ENCODE measurements around the gene ITLN1.

- TF ChIP-seq, protein P1, sequence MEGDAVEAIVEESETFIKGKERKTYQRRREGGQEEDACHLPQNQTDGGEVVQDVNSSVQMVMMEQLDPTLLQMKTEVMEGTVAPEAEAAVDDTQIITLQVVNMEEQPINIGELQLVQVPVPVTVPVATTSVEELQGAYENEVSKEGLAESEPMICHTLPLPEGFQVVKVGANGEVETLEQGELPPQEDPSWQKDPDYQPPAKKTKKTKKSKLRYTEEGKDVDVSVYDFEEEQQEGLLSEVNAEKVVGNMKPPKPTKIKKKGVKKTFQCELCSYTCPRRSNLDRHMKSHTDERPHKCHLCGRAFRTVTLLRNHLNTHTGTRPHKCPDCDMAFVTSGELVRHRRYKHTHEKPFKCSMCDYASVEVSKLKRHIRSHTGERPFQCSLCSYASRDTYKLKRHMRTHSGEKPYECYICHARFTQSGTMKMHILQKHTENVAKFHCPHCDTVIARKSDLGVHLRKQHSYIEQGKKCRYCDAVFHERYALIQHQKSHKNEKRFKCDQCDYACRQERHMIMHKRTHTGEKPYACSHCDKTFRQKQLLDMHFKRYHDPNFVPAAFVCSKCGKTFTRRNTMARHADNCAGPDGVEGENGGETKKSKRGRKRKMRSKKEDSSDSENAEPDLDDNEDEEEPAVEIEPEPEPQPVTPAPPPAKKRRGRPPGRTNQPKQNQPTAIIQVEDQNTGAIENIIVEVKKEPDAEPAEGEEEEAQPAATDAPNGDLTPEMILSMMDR (IDR thresholded peaks at IDR 0.05; ENCODE audit: poor library complexity), result no peak
- TF ChIP-seq EZH2 (IDR thresholded peaks at IDR 0.05; ENCODE audit: borderline replicate concordance) (no peak), EZH2phosphoT487 (IDR thresholded peaks at IDR 0.05; ENCODE audit: low read depth, severe bottlenecking, unreplicated experiment) (no peak)
Measured at GRCh38 chr1:160904783-160905616, 20.0 kb upstream of the ITLN1 start.

Data from hepatocyte (in vitro differentiated cells).